Epithelial cell of esophagus (primary cell): Measurements from ENCODE around the gene RNF17.

Experiments
- DNase-seq: peaks from one replicate; pipeline ENCODE4 v3.0.0; 2010; ENCODE audit warnings: low read depth
- H3K4me3 ChIP-seq: 2 replicates; pipeline ENCODE4 v1.5.1; 2011; ENCODE audit warnings: mild to moderate bottlenecking, low read length, control low read depth
- TF ChIP-seq, protein P1 (sequence below): IDR thresholded peaks from 2 replicates; pipeline ENCODE4 v1.5.1; 2011; ENCODE audit warnings: low read depth, mild to moderate bottlenecking, low read length, control low read depth, inconsistent platforms; ENCODE audit not compliant: insufficient read depth; ENCODE audit errors: missing control alignments

The RNF17 gene

DNA sequence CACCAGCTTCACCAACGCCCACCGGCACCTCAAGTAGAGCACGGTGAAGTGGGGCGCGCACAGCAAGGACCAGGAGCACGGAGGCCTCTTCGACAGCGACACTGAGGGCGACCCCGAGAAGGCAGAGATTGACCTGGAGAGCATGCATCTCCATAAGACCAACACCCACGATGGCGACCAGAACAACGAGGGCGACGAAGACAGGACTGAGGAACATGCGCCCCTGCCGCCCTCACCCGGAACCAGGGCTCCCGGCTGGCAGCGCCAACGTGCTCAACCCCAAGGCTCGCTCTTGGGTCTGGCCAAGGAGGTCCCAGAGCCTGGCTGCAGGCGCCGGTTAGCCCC is 18.5 kb upstream of the RNF17 start:
- no peak for DNase-seq
- TF ChIP-seq, protein P1, sequence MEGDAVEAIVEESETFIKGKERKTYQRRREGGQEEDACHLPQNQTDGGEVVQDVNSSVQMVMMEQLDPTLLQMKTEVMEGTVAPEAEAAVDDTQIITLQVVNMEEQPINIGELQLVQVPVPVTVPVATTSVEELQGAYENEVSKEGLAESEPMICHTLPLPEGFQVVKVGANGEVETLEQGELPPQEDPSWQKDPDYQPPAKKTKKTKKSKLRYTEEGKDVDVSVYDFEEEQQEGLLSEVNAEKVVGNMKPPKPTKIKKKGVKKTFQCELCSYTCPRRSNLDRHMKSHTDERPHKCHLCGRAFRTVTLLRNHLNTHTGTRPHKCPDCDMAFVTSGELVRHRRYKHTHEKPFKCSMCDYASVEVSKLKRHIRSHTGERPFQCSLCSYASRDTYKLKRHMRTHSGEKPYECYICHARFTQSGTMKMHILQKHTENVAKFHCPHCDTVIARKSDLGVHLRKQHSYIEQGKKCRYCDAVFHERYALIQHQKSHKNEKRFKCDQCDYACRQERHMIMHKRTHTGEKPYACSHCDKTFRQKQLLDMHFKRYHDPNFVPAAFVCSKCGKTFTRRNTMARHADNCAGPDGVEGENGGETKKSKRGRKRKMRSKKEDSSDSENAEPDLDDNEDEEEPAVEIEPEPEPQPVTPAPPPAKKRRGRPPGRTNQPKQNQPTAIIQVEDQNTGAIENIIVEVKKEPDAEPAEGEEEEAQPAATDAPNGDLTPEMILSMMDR = no peak
- no peak overlapping the region for H3K4me3 ChIP-seq

DNA sequence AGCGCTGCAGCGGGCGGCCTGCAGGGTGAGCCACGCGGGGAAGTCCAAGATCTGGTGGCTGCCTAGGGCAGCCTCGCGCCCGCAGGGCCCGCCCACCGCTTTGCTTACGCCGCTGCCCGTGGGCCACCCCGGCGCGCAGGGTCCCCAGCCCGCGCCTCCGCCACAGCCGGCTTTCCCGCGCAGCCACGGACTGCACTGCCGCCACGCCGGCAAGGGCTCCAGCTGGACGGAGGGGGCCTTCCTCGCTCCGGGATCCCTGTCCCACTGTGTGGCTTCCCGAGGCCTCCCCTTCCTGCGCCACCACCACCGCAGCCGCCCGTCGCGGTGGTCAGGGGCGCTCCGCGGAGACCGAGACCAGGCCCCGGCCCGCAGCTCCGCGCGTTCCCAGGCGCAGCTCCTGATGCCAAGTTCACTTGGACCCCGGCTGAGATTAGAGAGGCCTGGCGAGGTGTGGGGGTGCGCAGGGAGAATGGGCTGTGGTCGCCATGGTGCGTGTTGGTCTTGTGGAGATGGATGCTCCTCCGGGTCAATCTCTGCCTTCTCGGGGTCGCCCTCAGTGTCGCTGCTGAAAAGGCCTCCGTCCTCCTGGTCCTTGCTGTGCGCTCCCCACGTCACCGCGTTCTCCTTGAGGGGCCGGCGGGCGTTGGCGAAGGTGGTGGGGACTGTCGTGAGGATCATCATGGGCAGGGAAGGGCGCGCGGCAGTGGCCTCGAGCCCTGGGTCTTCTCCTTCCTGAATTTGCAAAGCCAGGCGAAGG is 17.9 kb upstream of the RNF17 start:
- no peak overlapping the region for H3K4me3 ChIP-seq
- TF ChIP-seq, protein P1 = no peak
- no peak for DNase-seq

DNA sequence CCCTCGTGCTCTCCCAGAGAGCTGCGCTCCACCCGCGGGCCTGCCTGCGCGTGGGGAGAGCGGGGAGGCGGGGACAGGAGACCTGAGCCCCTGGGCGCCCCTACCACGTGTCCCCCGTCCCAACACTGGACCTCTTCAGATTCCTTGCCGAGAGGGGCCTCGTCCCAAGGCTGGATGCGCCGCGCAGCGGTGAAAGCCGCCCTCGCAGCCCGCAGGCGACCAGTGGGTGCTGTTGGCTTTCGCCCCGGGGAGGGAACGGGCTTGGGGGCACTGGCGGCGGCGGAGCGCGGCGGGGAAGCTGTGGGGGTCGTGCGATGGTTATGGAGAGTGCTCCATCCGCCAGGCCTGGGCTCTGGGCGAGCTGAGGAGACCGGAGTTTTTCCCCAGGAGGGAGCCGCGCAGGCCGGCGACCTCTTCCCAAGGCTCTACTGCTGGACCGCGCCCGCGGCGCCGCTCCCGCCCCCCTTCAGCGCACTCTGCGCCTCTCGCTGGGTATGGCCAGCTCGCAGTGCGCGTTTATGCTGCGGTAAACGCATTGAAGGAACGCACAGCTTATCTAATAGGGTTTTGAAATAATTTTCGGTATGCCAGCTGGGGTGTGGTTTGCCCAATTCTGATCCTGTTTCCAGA is 17.2 kb upstream of the RNF17 start:
- peak; percentile 19 for DNase-seq
- TF ChIP-seq, protein P1 = peak; percentile 15
- peak overlapping the region; percentile 42 for H3K4me3 ChIP-seq

DNA sequence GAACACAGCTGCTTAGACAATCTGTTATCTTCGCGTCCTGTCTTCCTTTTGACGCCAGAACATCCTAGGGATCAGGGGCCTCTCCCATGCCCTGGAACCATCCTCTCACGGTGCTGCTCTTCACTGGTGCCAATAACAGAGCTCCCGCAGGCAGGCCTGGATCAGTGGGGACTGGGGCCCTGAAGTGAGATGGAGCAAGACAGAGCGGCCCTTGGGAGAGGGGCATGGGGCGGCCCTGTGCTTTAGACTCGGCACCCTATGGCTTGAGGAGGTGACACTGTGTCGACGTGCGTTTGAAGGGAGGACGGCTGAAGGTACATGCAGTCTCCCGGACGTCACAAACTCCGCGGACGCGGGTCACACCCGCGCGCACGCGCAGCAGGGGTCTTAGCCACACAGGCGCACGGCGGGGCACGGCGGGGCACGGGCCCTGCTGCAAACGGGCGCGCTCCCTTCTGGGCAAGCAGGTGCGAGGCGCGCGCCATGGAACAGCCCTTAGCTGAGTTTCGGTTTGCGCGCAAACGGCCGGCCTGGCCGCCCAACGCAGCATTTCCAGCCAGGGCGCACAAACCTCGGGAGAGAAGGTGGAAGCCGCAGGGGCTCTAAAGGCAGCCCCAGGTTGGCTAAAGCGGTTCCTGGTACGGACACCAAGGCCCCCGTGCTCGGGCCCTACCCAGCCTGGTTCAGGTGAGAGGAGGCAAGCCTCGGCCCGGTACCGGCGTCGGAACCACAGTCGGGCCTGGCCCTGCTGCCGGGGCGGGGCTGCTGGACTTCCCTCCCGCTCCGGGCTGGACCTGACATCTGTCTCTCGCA is 16.5 kb upstream of the RNF17 start:
- H3K4me3 ChIP-seq = peak overlapping the region; percentile 42
- TF ChIP-seq, protein P1 = no peak

DNA sequence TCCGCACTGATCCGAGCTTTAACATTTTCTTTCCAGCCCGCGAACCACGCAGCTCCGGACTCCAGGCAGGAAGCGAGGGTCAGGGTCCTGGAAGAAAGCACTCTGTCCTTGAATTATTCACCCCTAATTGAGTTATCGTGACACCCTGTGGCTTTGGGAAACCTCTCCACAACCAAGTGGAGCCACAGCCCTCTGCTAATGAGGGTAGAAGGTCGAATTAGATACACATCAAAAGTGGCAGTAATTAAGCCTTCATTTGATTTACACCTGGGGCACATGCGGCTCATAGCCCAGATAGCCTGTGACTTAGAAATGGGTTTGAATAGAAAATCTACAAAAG is 15.9 kb upstream of the RNF17 start:
- TF ChIP-seq, protein P1 = no peak
- no peak for DNase-seq
- peak overlapping the region; percentile 42 for H3K4me3 ChIP-seq

More for the DNA sequence above, 16.5 kb upstream of the RNF17 start:
- peak; percentile 39 for DNase-seq

DNA sequence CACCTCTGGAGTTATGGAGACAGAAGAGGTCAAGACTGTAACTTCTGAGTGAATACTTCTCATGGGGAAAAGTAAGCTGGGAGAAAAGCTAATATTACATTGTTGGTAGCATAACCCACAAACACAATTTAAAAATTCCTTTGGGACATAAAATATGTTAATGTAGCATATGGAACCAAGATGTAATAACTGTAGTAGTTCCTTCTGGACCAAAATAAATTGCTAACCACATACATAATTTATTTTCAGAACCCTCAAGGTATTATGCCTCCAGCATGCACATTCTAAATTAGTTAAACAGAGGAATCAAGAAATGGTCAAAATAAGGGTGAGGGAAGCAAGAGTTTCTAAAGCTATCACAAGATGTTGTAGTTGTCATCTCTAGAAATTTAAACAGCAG is 4.8 kb upstream of the RNF17 start:
- TF ChIP-seq, protein P1 = no peak
- DNase-seq = no peak
- H3K4me3 ChIP-seq = no peak overlapping the region
